Measurements from ENCODE around the gene ELFN1. TPM values are rescaled to one million over a fixed set of nuclear protein-coding genes. Genes with fewer than 3 reads are reported as not detected.

ELFN1 gene
- total RNA-seq, 1 donor from 2014 or later, result not detected

GRCh38 chr7:1639532-1640175, 30.4 kb upstream of the ELFN1 start:
- ChIA-PET POLR2A (no interaction called here), CTCF (no interaction called here)
- peaks cover 7% of the 10 kb centered on the region for H3K9me3 Mint-ChIP-seq
- ATAC-seq (ENCODE audit: low read depth), result no peak
- intact Hi-C loops (cut with micrococcal nuclease), result no loop called here
- no peaks in the 10 kb centered on the region for H3K36me3 Mint-ChIP-seq (ENCODE audit: low read depth)
- H3K27ac Mint-ChIP-seq, result no peak overlapping the region
- TF ChIP-seq, protein P1, sequence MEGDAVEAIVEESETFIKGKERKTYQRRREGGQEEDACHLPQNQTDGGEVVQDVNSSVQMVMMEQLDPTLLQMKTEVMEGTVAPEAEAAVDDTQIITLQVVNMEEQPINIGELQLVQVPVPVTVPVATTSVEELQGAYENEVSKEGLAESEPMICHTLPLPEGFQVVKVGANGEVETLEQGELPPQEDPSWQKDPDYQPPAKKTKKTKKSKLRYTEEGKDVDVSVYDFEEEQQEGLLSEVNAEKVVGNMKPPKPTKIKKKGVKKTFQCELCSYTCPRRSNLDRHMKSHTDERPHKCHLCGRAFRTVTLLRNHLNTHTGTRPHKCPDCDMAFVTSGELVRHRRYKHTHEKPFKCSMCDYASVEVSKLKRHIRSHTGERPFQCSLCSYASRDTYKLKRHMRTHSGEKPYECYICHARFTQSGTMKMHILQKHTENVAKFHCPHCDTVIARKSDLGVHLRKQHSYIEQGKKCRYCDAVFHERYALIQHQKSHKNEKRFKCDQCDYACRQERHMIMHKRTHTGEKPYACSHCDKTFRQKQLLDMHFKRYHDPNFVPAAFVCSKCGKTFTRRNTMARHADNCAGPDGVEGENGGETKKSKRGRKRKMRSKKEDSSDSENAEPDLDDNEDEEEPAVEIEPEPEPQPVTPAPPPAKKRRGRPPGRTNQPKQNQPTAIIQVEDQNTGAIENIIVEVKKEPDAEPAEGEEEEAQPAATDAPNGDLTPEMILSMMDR (IDR thresholded peaks at IDR 0.05), result no peak
- DNase-seq, result no peak
- peaks cover 14% of the 10 kb centered on the region for H3K27me3 Mint-ChIP-seq
- H3K4me1 Mint-ChIP-seq, result no peaks in the 10 kb centered on the region
- H3K4me3 Mint-ChIP-seq, result no peak overlapping the region

DNA sequence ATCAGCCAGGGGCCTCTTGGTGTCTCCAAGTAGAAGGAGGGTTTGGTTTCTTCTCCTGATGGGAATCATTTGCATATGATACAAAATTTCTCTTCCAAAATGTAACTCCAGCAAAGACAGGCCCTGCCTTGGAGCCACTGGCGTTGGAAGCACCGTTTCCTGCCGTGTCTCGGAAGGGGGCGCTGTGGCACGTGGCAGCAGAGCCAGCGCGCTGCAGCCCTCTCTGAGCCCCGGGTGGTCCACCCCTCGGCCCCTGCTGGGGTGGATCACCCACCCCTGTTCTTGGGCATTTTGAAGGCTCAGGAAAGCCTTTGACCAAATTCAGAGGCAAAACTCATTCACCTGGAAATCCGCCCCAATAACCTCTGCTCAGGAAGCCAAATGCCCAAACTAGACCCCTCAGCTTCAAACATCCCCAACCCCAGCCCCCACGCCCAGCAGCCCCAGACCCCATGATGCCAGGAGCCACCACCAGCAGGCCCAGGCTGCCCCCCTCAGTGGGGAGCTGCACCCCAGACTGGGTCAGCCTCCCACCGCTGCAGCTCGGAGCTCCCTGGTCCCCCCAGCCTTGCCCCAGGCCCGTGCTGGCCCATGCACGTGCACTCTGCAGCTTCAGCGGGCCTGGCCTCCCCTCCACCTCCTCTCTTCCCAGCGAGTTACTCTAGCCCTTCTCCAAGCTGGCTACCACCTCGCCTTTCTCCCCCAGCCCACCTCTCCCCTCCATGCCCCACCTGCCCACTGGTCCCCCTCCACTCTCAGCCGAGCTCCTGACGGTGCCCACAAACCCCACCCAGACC, 29.5 kb upstream of the ELFN1 start:
- H3K27ac Mint-ChIP-seq, result no peak overlapping the region
- DNase-seq, result no peak
- TF ChIP-seq, protein P1 (IDR thresholded peaks at IDR 0.05), result no peak
- no peak overlapping the region for H3K4me3 Mint-ChIP-seq
- H3K27me3 Mint-ChIP-seq, result peaks cover 13% of the 10 kb centered on the region
- intact Hi-C loops (cut with micrococcal nuclease), result no loop called here
- no peaks in the 10 kb centered on the region for H3K4me1 Mint-ChIP-seq
- ChIA-PET CTCF (no interaction called here), POLR2A (interaction anchor here (0.5 kb wide), 2 partner anchors 13 to 991 kb away, joined by 3 to 4 read pairs; no protein-coding TSS in a partner anchor)
- no peak for ATAC-seq (ENCODE audit: low read depth)
- H3K9me3 Mint-ChIP-seq, result peaks cover 6% of the 10 kb centered on the region
- no peaks in the 10 kb centered on the region for H3K36me3 Mint-ChIP-seq (ENCODE audit: low read depth)

DNA sequence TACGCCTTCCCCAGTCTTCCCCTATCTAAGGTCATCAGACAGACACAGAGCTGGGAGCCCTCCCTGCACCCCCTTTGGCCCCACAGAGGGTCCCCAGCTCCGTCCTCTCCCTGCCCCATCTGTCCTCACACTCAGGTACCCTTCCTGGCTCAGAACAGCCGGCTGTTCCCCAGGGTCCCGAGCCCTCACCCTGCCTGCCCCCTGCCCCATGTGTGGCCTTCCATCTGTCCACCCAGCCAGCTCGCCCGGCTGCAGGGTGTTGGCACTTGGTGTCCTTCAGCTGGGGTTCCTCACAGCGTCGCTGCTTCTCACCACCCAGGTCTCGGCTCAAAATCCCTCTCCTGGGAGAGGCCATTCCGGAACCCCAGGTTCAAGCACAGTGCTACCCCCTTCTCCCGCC, 28.9 kb upstream of the ELFN1 start:
- Mint-ChIP-seq H3K4me3 (no peak overlapping the region), H3K4me1 (no peaks in the 10 kb centered on the region), H3K9me3 (peaks cover 3% of the 10 kb centered on the region), H3K27ac (no peak overlapping the region), H3K27me3 (peaks cover 13% of the 10 kb centered on the region), H3K36me3 (ENCODE audit: low read depth) (no peaks in the 10 kb centered on the region)
- TF ChIP-seq, protein P1 (IDR thresholded peaks at IDR 0.05), result no peak
- ChIA-PET CTCF (no interaction called here), POLR2A (interaction anchor here (0.5 to 0.7 kb wide), 2 partner anchors 794 to 990 kb away, joined by 3 read pairs; no protein-coding TSS in a partner anchor)
- DNase-seq (no peak), ATAC-seq (ENCODE audit: low read depth) (no peak)
- intact Hi-C loops (cut with micrococcal nuclease), result no loop called here

GRCh38 chr7:1641661-1642260, 28.3 kb upstream of the ELFN1 start:
- H3K27me3 Mint-ChIP-seq, result peaks cover 13% of the 10 kb centered on the region
- ChIA-PET POLR2A (interaction anchor here (0.7 kb wide), 1 partner anchor 793 kb away, joined by 3 read pairs; no protein-coding TSS in a partner anchor), CTCF (no interaction called here)
- no peak overlapping the region for H3K4me3 Mint-ChIP-seq
- H3K36me3 Mint-ChIP-seq (ENCODE audit: low read depth), result no peaks in the 10 kb centered on the region
- intact Hi-C loops (cut with micrococcal nuclease), result no loop called here
- ATAC-seq (ENCODE audit: low read depth) (no peak), DNase-seq (no peak)
- peaks cover 3% of the 10 kb centered on the region for H3K9me3 Mint-ChIP-seq
- TF ChIP-seq, protein P1 (IDR thresholded peaks at IDR 0.05), result no peak
- H3K27ac Mint-ChIP-seq, result no peak overlapping the region
- H3K4me1 Mint-ChIP-seq, result no peaks in the 10 kb centered on the region

DNA sequence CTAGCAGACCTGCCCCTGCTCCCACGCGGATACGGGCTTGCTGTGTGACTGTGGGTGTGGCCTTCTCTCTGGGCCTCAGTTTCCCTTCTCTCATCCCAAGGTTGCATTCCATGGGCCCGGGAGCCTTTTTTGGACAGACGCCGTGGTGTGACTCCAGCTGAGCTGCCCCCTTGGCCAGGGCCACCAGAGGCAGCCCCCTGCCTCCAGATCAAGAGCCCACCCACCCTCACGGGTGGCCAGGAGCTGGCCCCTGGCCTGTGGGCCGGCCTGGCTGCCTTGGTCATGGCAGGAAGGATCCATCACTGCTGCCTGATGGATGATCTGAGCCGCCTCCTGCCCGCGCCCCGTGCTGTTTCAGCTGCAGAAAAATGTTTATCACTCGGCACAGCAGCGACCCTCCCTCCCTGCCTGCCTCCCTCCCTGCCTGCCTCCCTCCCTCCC, 27.8 kb upstream of the ELFN1 start:
- Mint-ChIP-seq H3K36me3 (ENCODE audit: low read depth) (no peaks in the 10 kb centered on the region), H3K4me3 (no peak overlapping the region), H3K27me3 (peaks cover 17% of the 10 kb centered on the region), H3K4me1 (no peaks in the 10 kb centered on the region), H3K27ac (no peak overlapping the region), H3K9me3 (peaks cover under 1% of the 10 kb centered on the region)
- intact Hi-C loops (cut with micrococcal nuclease), result no loop called here
- DNase-seq (no peak), ATAC-seq (ENCODE audit: low read depth) (no peak)
- CTCF ChIA-PET, result no interaction called here
- TF ChIP-seq, protein P1 (IDR thresholded peaks at IDR 0.05), result no peak
- POLR2A ChIA-PET, result interaction anchor here (0.6 kb wide), 1 partner anchor 24 kb away, joined by 4 read pairs; no protein-coding TSS in a partner anchor

Data from activated B cell treated with CpG ODN at 0.5 μM for 24 hours (primary cell).